SW 1271 (cell line): Measurements from ENCODE around the gene THADA.

ENCODE experiments used
- DNase-seq, 2 experiments: peaks; one replicate each; lab custom pipeline; 2025; lab: John Stamatoyannopoulos, UW

The THADA gene

GRCh38 chr2:43323857-43324256, 272.0 kb downstream of the THADA start:
- DNase-seq = no peak

GRCh38 chr2:43321446-43321845, 274.4 kb downstream of the THADA start:
- no peak for DNase-seq

- no peak for DNase-seq
Observed at GRCh38 chr2:43319541-43319940, 276.3 kb downstream of the THADA start.

- DNase-seq = no peak
Observed at GRCh38 chr2:43318791-43319190, 277.0 kb downstream of the THADA start.

- DNase-seq = no peak
Observed at GRCh38 chr2:43317680-43318079, 278.2 kb downstream of the THADA start.

- no peak for DNase-seq
Observed at GRCh38 chr2:43317194-43317593, 278.6 kb downstream of the THADA start.

- no peak for DNase-seq
Observed at GRCh38 chr2:43315482-43315881, 280.4 kb downstream of the THADA start.

- no peak for DNase-seq
Observed at GRCh38 chr2:43314299-43314927, 281.4 kb downstream of the THADA start.

- DNase-seq = no peak
Observed at GRCh38 chr2:43313642-43314017, 282.2 kb downstream of the THADA start.

- no peak for DNase-seq
Observed at GRCh38 chr2:43312755-43313641, 282.8 kb downstream of the THADA start.

- DNase-seq = no peak
Observed at GRCh38 chr2:43311276-43311675, 284.6 kb downstream of the THADA start.

- DNase-seq = no peak
Observed at GRCh38 chr2:43309935-43310334, 285.9 kb downstream of the THADA start.

GRCh38 chr2:43307973-43308372, 287.9 kb downstream of the THADA start:
- no peak for DNase-seq

GRCh38 chr2:43307046-43307445, 288.8 kb downstream of the THADA start:
- no peak for DNase-seq

GRCh38 chr2:43306197-43306596, 289.6 kb downstream of the THADA start:
- DNase-seq = no peak

GRCh38 chr2:43305517-43305916, 290.3 kb downstream of the THADA start:
- no peak for DNase-seq

- DNase-seq = peak in 1 of 2 experiments; percentile 35
Observed at GRCh38 chr2:43305012-43305411, 290.8 kb downstream of the THADA start.

GRCh38 chr2:43303889-43304288, 291.9 kb downstream of the THADA start:
- no peak for DNase-seq

- DNase-seq = no peak
Observed at GRCh38 chr2:43302961-43303494, 292.8 kb downstream of the THADA start.

- DNase-seq = no peak
Observed at GRCh38 chr2:43302182-43302960, 293.5 kb downstream of the THADA start.

- DNase-seq = no peak
Observed at GRCh38 chr2:43300781-43301583, 294.9 kb downstream of the THADA start.

GRCh38 chr2:43300222-43300621, 295.6 kb downstream of the THADA start:
- DNase-seq = no peak
